ENCODE data around the gene SYNGR2. TPM values are rescaled to one million over a fixed set of nuclear protein-coding genes. Genes with fewer than 3 reads are reported as not detected.
A peak's percentile ranks its signal among the peaks of the same experiment; 100 is the strongest.

SYNGR2 gene, protein sequence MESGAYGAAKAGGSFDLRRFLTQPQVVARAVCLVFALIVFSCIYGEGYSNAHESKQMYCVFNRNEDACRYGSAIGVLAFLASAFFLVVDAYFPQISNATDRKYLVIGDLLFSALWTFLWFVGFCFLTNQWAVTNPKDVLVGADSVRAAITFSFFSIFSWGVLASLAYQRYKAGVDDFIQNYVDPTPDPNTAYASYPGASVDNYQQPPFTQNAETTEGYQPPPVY
- total RNA-seq, result 10 to 100 TPM; 79.1 to 89.2 TPM

DNA sequence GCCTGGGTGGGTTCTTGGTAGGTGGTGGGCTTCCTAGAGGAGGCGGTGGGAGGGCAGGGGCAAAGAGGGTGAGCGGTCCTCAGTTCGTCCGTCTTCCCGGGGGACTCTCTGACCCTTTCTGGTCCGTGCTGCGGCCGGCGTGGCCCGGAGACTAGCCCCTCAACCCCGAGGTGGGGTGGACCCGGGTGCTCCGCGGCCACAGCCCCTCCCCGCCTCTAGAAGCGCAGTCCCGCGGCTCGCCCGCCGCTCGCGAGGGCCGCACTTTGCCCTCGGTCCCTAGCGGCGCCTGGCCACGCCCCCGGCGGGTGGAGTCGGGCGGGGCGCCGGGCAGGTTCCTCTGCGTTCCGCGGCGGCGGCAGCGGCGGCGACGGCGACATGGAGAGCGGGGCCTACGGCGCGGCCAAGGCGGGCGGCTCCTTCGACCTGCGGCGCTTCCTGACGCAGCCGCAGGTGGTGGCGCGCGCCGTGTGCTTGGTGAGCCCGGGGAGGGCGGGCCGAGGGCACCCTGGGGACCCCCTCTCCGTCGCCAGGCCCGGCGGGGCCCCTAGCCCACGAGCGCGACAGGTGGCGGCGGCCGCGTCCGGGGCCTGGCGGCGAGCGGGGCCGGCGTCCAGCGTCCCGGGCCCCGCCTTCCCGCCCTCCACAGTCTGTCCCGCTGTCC lies at the start of gene SYNGR2:
Gene SYNGR2, plus strand, starts transcription at position 340 of the 661 bp plus-strand sequence. Its CDS starts 36 bp downstream, at position 376.
- no peaks in the 10 kb centered on the region for H3K9me3 Mint-ChIP-seq (ENCODE audit: low read depth)
- DNase-seq (peak; percentile 93), ATAC-seq (peak; percentile 79)
- H3K27ac Mint-ChIP-seq, result peak within 1 kb of the TSS; percentile 69
- no peaks in the 10 kb centered on the region for H3K27me3 Mint-ChIP-seq
- H3K36me3 Mint-ChIP-seq (ENCODE audit: low read depth), result peaks cover 26% of the 10 kb centered on the region
- intact Hi-C loops (cut with DNase I, micrococcal nuclease), result loop anchor here (1.0 to 5.0 kb wide), 8 partner anchors 18 to 56 kb away; partner anchors contain the start of genes AFMID (in 2 of the 2), TK1 (in 2 of the 2), BIRC5 (in 1 of the 2) and TMC6 (in 1 of the 2)
- ChIA-PET CTCF (no interaction called here), POLR2A (no interaction called here)
- peak within 1 kb of the TSS; percentile 71 for H3K4me3 Mint-ChIP-seq
- peaks cover 35% of the 10 kb centered on the region for H3K4me1 Mint-ChIP-seq

DNA sequence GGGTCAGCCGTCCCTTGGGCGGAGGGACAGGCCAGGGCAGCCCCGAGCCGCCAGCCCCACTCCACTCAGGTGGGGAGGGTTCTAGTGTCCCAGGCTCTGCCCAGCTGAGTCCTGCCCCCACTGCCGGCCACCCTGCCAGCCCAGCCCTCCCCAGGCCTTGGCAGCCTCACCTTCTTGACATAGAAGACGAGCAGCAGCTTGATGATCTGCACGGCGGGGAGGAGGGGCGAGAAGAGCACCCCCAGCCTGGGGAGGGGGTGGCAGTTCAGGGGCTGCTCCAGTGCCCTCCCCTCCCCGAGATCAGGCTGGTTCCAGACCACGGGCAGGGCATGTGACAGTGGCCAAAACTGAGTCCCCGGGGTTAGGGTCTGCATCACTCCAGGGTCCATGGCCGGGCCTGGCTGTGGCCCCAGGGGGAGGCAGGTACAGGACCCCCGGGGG lies 49.6 kb upstream of the SYNGR2 start:
- Mint-ChIP-seq H3K27me3 (no peaks in the 10 kb centered on the region), H3K4me3 (no peak overlapping the region), H3K27ac (no peak overlapping the region), H3K4me1 (peaks cover 57% of the 10 kb centered on the region), H3K9me3 (ENCODE audit: low read depth) (no peaks in the 10 kb centered on the region), H3K36me3 (ENCODE audit: low read depth) (peaks cover 48% of the 10 kb centered on the region)
- ChIA-PET POLR2A (no interaction called here), CTCF (no interaction called here)
- intact Hi-C loops (cut with DNase I, micrococcal nuclease), result no loop called here
- ATAC-seq, result no peak
- no peak for DNase-seq

DNA sequence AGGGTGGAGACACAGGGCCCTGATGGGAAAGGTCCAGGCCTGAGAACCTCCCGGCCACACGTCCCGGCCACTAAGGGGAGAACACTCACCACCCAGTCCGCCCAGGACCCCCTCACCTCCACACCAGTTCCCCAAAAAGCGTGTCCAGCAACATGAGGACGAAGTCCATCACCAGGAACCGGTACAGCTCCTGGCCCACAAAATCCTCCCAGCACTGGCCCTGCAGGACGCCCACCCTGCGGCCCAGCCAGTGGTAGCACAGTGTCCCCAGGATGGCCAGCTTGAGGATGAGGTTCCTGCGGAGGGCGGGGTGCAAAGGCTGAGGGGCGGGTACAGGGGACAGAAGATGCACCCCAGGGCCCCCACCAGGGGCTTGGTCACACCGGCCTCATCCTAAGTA lies 47.8 kb upstream of the SYNGR2 start:
- peak overlapping the region; percentile 42 for H3K27ac Mint-ChIP-seq
- POLR2A ChIA-PET, result interaction anchor here (0.7 kb wide), 1 partner anchor 1684 kb away, joined by 3 read pairs; no protein-coding TSS in a partner anchor
- H3K36me3 Mint-ChIP-seq (ENCODE audit: low read depth), result peaks cover 53% of the 10 kb centered on the region
- CTCF ChIA-PET, result interaction anchor here (0.7 to 2.8 kb wide), 4 partner anchors 11 to 56 kb away, joined by 3 to 20 read pairs (median 4); no protein-coding TSS in a partner anchor
- peak overlapping the region; percentile 66 for H3K4me3 Mint-ChIP-seq
- no peaks in the 10 kb centered on the region for H3K9me3 Mint-ChIP-seq (ENCODE audit: low read depth)
- ATAC-seq (no peak), DNase-seq (no peak)
- intact Hi-C loops (cut with DNase I, micrococcal nuclease), result loop anchor here in 1 of 2 experiments (2.0 to 10.0 kb wide), 2 partner anchors 14 to 666 kb away; no protein-coding TSS in a partner anchor
- no peaks in the 10 kb centered on the region for H3K27me3 Mint-ChIP-seq
- H3K4me1 Mint-ChIP-seq, result peaks cover 56% of the 10 kb centered on the region

DNA sequence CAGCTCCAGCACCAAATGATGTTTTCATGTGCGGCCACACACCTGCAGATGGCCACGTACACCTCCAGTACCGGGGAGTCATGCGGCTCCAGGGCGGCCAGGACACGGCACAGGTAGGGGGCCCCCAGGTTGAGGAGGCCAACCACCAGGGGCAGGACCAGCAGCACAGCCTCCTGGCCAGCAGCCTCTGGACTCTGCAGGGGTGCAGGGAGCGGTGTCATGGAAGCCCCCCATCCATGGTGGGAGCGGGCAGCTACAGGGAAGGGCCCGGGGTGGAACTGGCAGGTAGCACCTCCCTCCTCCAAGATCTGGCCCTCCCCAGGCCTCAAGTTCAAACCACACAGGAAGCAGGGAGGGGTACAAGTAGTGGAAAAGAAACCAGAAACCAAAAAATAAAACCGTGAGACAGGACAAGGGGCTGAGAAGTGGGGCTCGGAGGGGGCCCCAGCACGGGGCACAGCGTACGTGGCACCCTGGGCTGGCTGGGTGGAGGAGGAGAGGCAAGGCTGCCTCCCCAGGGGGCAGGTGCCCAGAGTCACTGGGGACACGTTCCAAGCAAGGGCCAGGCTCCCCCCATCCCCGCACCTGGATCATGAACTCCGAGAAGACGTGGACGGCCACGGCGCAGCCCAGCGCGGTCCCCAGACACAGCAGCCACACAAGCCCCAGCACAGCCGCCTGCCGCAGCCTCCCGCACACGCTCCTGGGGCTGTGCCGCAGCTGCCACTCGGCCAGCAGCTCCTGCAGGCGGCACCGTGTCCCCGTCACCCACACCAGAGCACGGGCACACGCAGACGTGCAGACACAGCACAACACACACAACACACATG lies 47.2 kb upstream of the SYNGR2 start:
- intact Hi-C loops (cut with DNase I, micrococcal nuclease), result loop anchor here (1.0 to 10.0 kb wide), 4 partner anchors 9 to 666 kb away; partner anchors contain the start of gene TMC8 (in 1 of the 2)
- ATAC-seq (peak; percentile 56), DNase-seq (peak; percentile 74)
- no peaks in the 10 kb centered on the region for H3K9me3 Mint-ChIP-seq (ENCODE audit: low read depth)
- POLR2A ChIA-PET, result interaction anchor here (0.7 kb wide), 1 partner anchor 1683 kb away, joined by 3 read pairs; no protein-coding TSS in a partner anchor
- CTCF ChIA-PET, result interaction anchor here (0.7 to 2.8 kb wide), 4 partner anchors 8 to 55 kb away, joined by 3 to 20 read pairs (median 4); no protein-coding TSS in a partner anchor
- peaks cover 59% of the 10 kb centered on the region for H3K4me1 Mint-ChIP-seq
- H3K27ac Mint-ChIP-seq, result peak overlapping the region; percentile 93
- H3K36me3 Mint-ChIP-seq (ENCODE audit: low read depth), result peaks cover 54% of the 10 kb centered on the region
- no peaks in the 10 kb centered on the region for H3K27me3 Mint-ChIP-seq
- H3K4me3 Mint-ChIP-seq, result peak overlapping the region; percentile 66

DNA sequence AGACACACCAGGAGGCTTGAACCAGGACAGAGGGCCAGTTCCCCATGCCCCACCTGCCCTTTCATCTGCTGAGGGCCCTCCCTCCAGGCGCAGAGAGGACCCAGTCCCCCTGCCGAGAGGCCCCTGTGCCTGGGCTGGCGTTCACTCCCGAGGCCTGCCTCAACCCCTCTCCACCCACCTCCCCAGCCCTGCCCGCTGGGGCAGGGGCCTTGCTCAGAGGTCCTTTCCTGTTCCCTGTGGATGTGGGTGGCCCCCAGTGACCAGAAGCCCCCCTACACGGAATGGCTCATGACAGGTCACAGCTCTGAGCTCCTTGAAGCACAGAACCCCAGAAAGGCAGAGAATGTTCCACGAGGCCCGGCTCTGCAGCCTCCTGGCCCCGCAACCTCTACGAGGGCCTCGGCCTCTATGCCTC lies 46.6 kb upstream of the SYNGR2 start:
- ChIA-PET CTCF (interaction anchor here (0.7 to 2.8 kb wide), 3 partner anchors 9 to 15 kb away, joined by 3 to 20 read pairs (median 3); no protein-coding TSS in a partner anchor), POLR2A (no interaction called here)
- no peak for DNase-seq
- peaks cover 65% of the 10 kb centered on the region for H3K4me1 Mint-ChIP-seq
- H3K27ac Mint-ChIP-seq, result peak overlapping the region; percentile 93
- peak; percentile 13 for ATAC-seq
- no peaks in the 10 kb centered on the region for H3K27me3 Mint-ChIP-seq
- H3K4me3 Mint-ChIP-seq, result peak overlapping the region; percentile 66
- intact Hi-C loops (cut with DNase I, micrococcal nuclease), result loop anchor here (1.0 to 10.0 kb wide), 4 partner anchors 8 to 667 kb away; partner anchors contain the start of gene TMC8 (in 1 of the 2)
- no peaks in the 10 kb centered on the region for H3K9me3 Mint-ChIP-seq (ENCODE audit: low read depth)
- H3K36me3 Mint-ChIP-seq (ENCODE audit: low read depth), result peaks cover 55% of the 10 kb centered on the region

DNA sequence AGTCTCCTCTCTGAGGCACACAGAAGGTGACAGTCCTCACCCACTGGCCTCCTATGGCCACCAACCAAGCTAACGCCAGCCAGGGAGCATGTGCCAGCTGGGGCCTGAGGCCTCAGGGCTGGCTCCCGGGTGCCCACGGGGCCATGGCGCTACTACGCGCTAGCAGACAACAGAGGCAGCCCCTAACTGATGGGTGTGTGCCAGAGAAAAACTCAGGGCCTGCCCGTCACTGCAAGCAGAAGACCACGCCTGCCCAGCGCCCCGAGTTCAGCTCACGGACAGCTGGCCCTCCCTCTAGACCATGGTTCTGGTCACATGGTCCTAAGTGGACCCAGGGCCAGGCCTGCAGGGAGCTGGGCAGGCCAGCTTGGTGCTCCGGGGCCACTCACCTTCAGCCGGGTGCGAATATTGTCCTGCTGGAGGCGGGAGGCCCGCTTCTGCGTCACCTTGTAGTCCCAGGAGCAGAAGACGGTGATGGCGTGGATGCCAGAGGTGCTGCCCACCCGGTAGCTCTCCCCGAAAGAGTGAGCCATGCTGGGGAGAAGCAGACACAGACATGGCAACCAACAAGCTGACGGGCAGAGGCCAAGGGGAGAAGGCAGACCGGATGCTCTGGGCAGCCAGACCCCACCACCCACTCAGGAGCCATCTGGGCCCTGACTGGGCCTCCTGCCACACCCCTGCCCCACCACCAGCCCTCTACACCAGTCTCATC lies 46.0 kb upstream of the SYNGR2 start:
- Mint-ChIP-seq H3K27ac (peak overlapping the region; percentile 93), H3K4me3 (peak overlapping the region; percentile 66), H3K27me3 (no peaks in the 10 kb centered on the region), H3K36me3 (ENCODE audit: low read depth) (peaks cover 56% of the 10 kb centered on the region), H3K4me1 (peaks cover 66% of the 10 kb centered on the region), H3K9me3 (ENCODE audit: low read depth) (no peaks in the 10 kb centered on the region)
- ChIA-PET CTCF (interaction anchor here (0.6 to 2.8 kb wide), 4 partner anchors 9 to 279 kb away, joined by 3 to 20 read pairs (median 3); no protein-coding TSS in a partner anchor), POLR2A (no interaction called here)
- ATAC-seq (no peak), DNase-seq (peak; percentile 25)
- intact Hi-C loops (cut with DNase I, micrococcal nuclease), result loop anchor here in 1 of 2 experiments (10.0 kb wide), 1 partner anchor 668 kb away; no protein-coding TSS in a partner anchor

DNA sequence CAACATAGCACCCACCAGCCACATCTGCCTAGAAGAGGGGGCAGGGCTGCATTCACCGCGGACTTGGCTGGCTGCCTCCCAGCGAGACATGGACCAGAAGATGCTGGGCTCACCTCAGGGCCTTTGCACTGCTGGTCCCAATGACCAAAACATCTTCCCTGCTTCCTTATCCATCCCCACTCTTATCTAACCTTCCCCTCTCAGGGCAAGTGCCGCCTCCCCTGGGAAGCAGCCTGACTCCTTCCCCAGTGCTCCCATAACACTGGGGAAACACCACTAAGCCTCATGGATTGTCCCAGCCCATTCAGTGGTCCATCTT lies 45.5 kb upstream of the SYNGR2 start:
- POLR2A ChIA-PET, result no interaction called here
- H3K4me1 Mint-ChIP-seq, result peaks cover 63% of the 10 kb centered on the region
- ATAC-seq, result no peak
- DNase-seq, result peak; percentile 47
- peaks cover 55% of the 10 kb centered on the region for H3K36me3 Mint-ChIP-seq (ENCODE audit: low read depth)
- CTCF ChIA-PET, result interaction anchor here (1.4 to 2.8 kb wide), 2 partner anchors 10 to 12 kb away, joined by 3 to 20 read pairs; no protein-coding TSS in a partner anchor
- H3K27ac Mint-ChIP-seq, result peak overlapping the region; percentile 42
- peak overlapping the region; percentile 66 for H3K4me3 Mint-ChIP-seq
- H3K9me3 Mint-ChIP-seq (ENCODE audit: low read depth), result no peaks in the 10 kb centered on the region
- intact Hi-C loops (cut with DNase I, micrococcal nuclease), result loop anchor here in 1 of 2 experiments (10.0 kb wide), 1 partner anchor 668 kb away; no protein-coding TSS in a partner anchor
- H3K27me3 Mint-ChIP-seq, result no peaks in the 10 kb centered on the region

DNA sequence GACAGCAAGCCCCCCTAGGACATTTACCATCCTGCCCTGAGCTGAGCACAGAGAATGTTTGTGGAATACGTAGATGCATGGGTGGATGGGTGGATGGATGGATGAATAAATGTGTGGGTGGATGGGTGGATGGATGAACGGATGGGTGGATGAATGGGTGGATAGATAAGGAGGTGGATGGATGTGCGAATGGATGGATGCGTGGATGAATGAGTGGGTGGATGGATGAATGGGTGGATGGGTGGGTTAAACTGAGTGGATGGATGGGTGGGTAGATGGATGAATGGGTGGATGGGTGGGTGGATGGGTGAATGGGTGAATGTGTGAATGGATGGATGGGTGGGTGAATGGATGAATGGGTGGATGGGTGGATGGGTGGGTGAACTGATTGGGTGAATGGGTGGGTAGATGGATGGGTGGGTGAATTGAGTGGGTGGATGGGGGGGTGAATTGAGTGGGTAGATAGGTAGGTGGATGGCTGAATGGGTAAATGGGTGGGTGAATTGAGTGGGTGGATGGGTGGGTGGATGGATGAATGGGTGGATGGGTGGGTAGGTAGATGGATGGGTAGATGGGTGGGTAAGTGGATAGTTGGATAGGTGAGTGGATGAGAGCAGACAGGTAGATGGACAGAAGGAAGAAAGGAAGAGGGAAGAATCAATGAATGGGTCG lies 45.0 kb upstream of the SYNGR2 start:
- ChIA-PET CTCF (interaction anchor here (2.8 kb wide), 1 partner anchor 12 kb away, joined by 20 read pairs; no protein-coding TSS in a partner anchor), POLR2A (no interaction called here)
- Mint-ChIP-seq H3K9me3 (ENCODE audit: low read depth) (no peaks in the 10 kb centered on the region), H3K36me3 (ENCODE audit: low read depth) (peaks cover 53% of the 10 kb centered on the region), H3K27me3 (no peaks in the 10 kb centered on the region), H3K27ac (peak overlapping the region; percentile 55), H3K4me1 (peaks cover 60% of the 10 kb centered on the region), H3K4me3 (peak overlapping the region; percentile 94)
- ATAC-seq (no peak), DNase-seq (no peak)
- intact Hi-C loops (cut with DNase I, micrococcal nuclease), result loop anchor here in 1 of 2 experiments (10.0 kb wide), 1 partner anchor 669 kb away; no protein-coding TSS in a partner anchor

DNA sequence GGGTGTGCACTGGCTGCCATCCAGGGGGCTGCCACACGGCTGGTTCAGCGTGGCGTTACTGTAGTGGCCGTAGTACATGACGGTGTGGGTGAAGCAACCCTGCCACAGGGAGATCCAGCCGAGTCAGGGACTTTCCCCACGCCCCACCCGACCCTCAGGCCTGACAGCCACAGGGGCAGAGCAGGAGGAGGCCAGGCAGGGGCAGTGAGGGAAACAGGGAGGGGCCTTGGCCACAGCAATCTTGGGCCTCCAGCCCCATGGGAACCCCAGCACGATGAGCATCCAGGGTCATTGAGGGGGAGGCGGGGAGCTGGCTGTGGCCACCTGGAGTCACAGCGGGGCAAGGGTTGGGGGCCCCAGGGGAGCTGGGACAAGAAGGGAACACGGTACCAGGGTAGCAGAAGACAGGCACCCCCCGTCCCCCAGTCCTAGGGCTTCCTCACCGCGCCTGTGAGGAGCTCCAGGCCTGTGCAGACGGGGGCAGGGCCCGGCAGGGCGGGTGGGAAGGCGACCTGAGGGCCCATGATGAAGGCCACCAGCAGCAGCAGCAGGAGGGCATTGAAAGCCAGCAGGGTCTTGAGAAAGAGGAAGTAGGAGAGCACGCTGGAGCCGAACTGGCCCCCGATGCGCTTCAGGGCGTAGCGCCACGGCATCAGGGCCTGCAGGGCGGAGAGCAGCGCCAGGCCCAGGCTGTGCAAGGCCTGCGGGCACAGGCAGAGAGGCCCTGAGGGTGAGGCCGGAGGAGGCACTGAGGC lies 44.1 kb upstream of the SYNGR2 start:
- Mint-ChIP-seq H3K27ac (peak overlapping the region; percentile 55), H3K4me3 (peak overlapping the region; percentile 94), H3K9me3 (ENCODE audit: low read depth) (no peaks in the 10 kb centered on the region), H3K27me3 (no peaks in the 10 kb centered on the region), H3K4me1 (peaks cover 63% of the 10 kb centered on the region), H3K36me3 (ENCODE audit: low read depth) (peaks cover 51% of the 10 kb centered on the region)
- no peak for ATAC-seq
- intact Hi-C loops (cut with DNase I, micrococcal nuclease), result loop anchor here in 1 of 2 experiments (1.0 to 10.0 kb wide), 2 partner anchors 8 to 669 kb away; no protein-coding TSS in a partner anchor
- DNase-seq, result peak; percentile 34
- ChIA-PET POLR2A (interaction anchor here (0.6 to 1.4 kb wide), 5 partner anchors 8 to 617 kb away, joined by 3 to 5 read pairs (median 3); no protein-coding TSS in a partner anchor), CTCF (interaction anchor here (1.3 kb wide), 1 partner anchor 10 kb away, joined by 8 read pairs; no protein-coding TSS in a partner anchor)
